HK-2 (cell line): ENCODE measurements around the gene IGFL2.
"Not testable (repeated sequence)": the region's sequence is repeated elsewhere in the genome, so short reads cannot be mapped to it uniquely, and the experiment has no call there.

Experiments
- DNase-seq: peaks from one replicate; pipeline ENCODE4 v3.0.0-alpha.2; 2018; ENCODE audit not compliant: unreplicated experiment

Gene IGFL2

DNA sequence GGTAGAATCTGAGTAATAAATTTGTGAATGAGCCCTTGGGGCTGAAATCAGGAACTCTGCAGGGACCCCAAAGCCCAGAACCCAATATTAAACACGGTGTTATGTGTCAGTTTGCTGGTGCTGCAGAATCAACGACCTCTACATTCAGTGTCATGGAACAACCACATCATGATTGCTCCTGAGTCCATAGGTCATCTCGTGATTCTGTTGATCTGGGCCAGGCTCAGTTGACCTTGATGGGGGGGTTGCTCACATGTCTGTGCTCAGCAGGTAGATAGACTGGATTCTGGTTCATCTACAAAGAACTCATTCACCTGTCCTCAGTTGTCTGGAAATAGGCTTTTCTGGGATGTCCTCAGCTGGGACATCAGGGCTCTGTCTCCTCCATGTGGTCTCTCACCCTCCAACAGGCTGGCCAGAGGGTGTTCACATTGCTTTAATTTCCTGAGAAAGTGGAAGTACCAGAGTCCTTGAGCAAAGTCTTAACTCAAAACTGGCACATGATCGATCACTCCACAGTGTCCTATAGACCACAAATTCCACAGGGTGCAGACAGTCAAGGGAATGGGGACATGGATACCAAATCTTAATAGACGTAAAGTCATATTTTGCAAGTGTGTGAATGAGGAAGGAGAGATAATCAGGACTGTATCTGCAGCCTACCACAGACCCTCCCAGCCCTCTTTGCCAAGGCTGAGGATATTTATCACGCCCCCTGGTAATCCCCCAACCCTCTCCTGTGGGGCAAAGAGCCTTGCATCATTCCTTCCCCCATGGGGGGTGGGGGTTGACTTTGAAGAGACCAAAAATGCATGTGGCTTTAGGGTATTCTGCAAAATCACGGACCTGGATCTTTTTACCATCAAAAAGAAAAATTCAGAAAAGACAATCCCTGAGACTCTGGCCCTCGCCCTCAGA is 42.2 kb downstream of the IGFL2 start:
- no peak for DNase-seq

DNA sequence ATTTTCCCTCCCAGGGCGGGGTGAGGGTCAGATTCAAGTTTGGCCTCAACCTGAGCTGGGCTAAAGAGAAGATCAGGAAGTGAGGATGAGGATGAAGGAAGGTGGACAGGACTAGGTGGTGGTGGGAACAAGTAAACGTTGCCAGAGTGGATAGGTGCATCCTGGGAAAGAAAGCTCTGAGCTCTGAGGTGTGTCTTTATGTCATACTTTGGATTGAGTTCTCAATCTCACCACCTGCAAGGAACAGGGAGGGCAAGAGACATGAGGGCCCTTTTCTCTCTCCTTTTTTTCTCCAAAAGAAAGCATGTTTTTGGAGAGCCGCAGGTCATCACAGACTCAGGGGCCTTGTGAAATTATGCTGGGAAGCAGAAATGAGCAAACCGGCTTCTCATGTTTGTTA is 43.3 kb downstream of the IGFL2 start:
- DNase-seq: no peak

DNA sequence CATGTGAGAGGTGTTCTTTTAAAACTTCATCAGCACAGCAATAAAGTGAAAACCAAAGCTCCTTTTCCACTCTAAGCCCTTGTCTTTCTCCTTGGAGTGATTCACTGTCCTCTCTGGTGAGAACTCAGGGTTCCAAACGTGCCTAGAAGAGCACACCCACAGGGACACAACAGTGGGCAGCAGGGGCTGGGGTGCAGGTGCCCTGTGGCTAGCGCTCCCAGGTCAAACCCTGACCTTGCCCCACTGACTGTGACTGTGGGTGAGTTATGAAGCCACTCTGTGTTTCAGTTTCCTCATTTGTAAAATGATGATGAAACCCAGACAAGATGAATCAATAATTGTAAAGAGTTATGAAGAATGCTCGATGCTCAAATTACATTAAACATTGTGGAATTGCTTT is 43.9 kb downstream of the IGFL2 start:
- no peak for DNase-seq

DNA sequence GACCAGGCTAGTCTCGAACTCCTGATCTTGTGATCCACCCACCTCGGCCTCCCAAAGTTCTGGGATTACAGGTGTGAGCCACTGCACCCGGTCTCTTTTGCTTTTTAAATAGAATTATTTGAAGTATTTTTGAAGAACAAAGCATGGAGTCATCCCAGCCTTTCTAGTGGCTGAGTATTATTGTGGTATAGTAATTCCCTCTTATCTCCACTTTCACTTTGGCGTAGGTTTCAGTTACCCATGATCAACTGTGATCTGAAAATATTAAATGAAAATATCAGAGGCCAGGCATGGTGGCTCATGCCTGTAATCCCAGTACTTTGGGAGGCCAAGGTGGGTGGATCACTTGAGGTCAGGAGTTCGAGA is 44.6 kb downstream of the IGFL2 start:
- not testable (repeated sequence) for DNase-seq

DNA sequence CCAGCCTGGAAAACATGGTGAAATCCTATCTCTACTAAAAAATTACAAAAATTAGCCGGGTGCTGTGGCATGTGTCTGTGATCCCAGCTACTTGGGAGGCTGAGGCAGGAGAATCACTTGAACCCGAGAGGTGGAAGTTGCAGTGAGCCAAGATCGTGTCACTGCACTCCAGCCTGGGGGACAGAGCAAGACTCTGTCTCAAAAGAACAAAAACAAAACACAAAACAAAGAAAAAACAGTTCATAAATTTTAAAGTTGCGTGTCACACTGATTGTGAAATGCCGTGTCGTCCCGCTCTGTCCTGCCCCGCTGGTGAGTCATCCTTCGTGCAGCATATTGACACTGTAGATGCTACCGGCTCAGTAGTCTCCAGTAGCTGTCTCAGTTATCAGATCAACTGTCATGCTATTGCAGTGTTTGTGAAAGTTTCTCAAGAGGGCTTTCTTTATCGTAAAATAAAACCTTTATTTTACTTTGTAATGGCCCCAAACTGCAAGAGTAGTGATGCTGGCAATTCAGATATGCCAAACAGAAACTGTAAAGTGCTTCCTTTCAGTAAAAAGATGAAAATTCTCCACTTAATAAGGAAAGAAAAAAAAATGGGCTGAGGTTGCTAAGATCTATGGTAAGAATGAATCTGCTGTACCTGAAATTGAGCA is 45.1 kb downstream of the IGFL2 start:
- DNase-seq: peak; percentile 25

DNA sequence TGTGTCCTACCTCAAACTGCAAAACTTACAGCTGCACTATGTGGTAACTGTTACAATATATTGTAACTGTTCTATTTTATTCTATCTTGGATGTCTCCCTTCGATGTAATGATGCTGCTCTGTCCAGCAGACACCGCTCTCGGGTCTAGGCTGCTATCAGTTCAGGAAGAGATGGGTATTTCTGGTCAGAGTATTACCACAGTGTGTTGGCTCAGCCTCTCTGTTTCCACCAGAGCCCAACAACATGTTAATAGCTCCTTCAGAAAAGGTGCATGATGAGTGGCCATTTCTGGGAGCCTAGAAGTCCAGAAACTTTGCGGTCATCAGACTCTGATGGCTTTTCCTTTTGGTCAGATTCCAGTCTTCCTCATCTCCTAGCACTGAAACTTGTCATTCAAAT is 45.6 kb downstream of the IGFL2 start:
- DNase-seq: no peak

DNA sequence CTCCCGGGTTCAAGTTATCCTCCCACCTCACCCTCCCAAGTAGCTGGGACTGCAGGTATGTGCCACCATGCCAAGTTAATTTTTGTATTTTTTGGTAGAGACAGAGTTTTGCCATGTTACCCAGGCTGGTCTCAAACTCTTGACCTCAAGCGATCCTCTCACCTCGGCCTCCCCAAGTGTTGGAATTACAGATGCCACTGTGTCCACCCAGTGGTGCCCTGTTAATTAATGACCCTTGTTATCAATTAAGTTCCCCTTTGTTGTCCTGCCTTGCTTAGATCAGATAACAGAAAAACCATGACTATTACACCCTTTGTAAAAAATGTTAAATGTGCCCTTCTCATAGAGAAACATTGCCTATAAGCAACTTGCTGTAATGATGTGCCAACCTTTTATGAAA is 47.1 kb downstream of the IGFL2 start:
- no peak for DNase-seq

DNA sequence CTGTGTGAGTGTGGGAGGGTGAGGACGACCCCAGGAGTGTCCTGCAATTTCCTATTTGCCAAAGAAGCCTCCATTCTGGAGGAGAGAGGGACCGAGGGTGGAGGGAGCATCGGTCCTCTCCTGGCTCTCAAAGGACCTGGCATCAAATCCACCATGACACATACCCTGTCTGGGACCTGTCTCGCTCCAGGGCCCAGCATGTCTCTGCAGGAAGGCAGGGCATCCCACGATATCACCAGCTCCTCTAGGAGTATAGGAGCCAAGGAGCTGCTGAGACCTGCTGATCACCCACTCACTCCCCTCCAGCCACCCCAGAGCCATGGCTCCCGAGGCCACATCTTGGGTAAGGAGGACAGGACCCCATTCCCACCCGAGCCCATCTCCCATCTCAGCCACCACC is 47.9 kb downstream of the IGFL2 start:
- DNase-seq: not testable (repeated sequence)

DNA sequence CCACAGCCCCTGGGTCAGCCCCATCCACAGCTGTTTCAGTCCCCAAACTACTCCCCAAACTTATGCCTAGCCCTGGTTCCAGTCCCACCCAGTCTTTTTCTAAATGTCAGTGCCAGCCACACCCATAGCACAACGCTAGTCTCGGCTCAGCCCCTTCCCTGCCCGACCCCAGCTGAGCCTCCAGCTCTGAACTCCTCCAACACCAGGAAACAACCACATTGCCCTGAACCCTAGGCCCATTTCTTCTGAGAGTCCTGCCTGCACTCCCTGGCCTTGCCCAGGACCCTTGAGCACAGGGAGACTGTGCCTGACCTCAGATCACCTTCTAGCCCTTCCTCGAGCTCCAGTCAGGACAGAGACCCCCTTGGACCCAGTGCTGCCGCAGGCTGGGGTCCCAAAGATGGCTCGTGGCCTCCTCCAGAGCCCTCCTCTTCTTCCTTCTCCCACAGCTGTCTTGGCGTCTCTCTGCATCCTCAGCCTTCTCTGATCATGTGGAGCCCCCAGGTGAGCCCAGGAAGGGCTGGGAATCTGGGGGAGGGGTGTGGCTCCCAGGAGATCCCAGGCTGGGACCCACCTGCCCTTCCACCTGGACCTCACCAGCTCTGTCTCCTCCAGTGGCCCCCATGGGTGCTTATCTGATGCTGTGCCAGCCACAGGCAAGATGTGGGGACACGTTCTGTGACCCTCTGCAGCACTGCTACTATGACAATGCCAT is 48.5 kb downstream of the IGFL2 start:
- DNase-seq: no peak

DNA sequence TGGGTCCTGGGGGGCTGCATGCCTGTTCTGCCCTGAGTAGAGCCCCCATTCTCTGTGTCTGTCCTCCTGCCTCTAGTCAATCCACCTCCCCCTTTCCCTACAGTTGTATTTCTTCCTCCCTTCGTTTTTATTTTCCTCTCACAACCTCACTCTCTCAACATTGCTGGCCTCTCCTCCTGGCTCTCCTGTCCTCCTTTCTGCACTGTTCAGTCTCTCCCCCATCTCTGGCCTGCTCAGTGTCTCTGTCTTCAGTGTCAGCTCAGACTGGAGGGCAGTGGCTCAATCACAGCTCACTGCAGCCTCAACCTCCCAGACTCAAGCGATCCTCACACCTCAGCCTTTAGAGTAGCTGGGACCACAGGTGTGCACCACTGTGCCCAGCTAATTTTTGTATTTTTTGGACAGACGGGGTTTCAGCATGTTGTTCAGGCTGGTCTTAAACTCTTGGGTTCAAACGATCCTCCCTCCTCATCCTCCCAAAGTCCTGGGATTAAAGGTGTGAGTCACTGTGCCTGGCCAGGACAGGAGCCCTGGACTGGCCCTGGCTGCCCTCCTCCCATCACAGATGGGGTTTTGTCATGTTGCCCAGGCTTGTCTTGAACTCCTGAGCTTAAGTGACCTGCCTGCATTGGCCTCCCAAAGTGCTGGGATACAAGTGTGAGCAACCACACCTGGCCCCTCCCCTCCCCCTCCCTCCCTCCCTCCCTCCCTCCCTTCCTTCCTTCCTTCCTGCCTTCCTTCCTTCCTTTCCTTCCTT is 49.5 kb downstream of the IGFL2 start:
- no peak for DNase-seq

DNA sequence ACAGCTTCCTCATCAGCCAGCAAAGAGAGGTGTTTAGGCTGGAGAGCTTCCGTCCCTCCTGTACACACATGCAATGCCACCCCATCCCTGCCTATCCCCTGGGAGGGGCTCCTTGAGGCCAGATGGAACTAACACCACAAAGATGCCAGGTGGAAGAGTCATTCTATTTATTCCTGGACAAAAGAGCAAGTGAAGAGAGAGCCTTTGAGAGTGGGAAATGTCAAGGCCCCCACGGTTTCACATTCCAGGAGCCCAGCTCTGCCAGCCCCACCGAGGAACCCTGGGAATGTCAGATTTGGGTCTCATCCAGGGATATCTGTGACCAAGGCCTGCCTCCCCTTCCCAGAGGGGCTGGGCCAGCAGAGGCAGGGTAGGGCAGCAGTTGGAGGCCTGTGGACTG is 50.7 kb downstream of the IGFL2 start:
- no peak for DNase-seq

DNA sequence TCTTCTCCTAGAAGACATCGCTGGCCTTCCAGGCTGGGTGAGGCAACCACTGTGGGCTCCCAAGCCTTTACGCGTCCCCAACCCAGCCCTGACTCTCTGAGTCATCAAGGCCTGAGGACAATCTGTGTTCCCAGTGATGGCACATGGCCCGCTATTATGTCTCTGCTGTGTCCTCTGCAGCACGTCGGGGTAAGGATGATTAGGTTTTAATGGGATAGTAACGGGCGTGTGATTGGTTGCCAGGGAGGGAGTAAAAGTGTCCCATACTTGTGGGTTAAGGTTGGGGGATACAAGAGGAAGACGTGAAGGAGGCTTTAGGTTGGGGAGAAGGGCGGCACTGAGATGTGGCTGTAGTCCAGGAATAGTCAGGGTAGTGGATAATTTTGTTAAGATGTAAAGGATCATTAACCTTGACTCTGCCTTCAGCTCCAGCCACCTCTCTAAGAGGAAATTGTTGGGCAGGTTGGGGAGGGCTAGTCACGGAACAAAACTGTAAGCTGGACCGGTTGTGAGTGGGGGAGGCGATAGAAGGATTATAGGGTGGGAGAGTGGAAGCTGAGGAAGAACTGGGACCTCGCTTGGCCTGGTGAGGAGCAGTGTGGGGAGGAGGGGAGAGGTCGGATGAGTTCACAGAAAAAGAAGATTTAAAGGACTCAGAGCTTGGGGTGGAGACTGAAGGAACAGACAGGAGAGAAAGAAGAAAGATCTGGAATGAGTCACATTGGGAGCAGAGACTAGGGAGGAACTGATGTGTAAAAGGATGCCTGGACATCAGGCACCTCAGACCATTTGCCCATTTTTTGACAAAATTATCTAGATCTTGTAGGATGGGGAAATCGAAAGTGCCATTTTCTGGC is 53.6 kb downstream of the IGFL2 start:
- no peak for DNase-seq

DNA sequence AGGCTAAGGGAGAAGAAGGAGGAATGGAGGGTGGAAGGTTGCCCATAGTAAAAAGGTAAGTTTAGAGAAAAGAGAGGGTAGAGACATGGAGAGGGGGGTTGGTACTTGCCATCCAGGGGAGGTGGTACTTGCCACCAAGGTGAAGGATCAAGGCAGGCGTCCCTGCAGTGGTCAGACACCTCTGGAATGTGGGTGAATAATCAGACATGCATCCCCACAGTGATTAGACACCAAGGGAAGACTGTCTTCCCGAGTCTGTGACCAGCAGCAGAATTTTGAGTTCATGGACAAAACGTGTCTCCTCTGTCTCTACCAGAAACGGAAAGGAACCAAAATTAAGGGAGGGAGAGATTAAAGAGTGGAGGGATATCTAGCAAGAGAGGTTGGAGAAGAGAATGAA is 54.4 kb downstream of the IGFL2 start:
- DNase-seq: no peak

DNA sequence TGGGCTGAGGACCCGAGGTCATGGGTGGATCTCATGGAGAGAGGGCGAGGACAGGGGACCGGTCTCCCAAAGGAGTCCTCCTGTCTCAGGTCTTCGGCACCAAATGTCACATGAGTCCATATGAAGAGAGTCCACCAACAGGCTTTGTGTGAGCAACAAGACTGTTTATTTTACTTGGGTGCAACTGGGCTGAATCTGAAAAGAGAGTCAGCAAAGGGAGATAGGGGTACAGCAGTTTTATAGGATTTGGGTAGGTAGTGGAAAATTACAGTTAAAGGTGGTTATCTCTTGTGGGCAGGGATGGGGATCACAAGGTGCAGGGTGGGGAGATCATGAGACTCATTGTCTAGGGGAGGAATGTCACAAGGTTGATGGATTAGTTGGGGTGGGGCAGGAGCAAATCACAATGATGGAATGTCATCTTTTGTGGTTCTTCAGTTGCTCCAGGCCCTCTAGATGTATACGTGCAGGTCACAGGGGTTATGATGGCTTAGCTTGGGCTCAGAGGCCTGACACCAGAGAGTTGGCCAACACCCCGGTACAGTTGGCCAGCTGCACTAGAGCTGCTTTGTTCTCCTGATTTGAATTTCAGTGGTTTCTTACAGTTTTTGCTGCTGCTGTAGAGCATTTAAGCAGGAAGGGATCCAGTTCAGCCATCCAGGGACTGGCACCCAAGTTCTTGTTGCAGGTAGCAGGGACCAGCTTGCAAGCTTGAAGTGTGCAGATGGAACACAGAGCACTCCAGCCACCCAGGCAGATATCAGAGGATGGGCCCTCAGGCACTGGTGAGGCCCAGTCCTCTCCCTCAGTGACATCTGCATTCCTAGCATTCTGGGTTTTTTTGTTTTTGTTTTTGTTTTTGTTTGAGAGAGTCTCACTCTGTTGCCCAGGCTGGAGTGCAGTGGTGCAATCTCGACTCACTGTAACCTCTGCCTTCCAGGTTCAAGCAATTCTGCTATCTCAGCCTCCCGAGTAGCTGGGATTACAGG is 55.1 kb downstream of the IGFL2 start:
- DNase-seq: no peak

DNA sequence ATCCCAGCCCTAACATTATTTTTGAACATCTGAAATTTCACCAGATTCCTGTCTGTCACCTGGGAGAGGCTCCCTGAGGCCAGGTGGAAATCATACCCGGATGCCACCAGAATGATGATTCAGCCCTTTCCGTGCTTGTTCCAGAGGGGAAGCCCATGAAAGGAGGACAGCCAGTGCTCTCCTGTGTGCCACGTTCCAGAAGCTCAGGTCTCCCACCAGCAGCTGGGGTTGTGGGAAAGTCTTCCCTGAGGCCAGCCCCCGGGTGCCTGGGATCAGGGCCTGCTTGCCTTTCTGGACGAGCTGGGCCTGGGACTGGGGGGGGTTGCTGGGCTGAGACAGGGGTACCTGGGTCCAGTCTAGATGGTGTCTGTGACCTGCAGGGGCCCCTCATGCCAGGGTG is 56.0 kb downstream of the IGFL2 start:
- no peak for DNase-seq

DNA sequence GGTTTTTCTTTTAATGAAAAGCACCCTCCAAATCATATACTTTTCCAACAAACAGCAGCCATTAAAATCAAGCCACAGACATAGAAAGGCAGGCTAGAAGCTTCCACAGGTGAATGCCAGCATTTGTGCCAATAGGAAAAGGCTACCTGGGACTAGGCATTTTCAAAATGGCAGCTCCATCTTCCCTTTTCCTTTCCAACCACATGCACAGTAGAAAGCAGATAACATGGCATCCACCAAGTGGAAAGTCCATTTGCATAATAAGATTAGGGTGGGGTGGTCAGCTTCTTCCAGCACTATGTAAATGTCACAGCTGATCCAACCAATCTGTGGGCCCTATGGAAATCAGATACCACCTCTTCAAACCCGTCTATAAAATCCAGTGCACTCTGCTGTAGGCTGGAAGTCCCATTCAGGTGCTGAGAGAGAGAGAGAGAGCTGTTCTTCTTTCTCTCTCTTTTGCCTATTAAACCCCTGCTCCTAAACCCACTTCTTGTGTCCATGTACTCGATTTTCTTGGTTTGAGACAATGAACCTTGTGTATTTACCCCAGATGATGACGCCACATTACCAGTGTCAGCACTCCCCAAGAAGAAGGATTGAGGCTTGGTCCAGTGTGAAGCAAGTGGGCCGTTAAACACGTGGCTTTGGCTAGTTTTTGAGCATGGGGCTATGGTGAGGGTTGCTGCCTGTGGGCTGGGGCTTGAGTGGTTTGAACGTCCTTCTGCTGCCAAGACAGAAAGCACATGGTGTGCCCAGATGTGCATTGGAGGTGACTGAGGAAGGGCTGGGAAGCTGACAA is 57.3 kb downstream of the IGFL2 start:
- DNase-seq: no peak

DNA sequence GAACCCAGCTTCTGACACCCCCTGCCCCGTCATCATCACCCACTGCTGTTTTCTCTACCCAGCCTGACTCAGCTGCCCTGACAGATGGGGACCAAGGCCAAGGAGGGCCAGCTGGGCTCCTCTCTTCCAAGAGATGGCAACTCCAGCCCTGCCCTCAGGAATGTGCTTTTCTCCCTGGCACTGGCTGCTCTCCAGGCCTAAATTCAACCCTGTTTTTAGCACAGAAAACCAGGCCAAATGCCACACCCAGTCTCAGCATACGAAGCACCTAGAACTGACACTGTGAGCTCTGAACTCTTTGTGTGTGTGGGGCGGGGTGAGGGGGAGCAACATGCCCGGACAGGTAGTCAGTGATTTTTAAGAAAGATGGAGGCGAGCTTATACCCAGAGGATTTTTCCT is 58.1 kb downstream of the IGFL2 start:
- DNase-seq: no peak

DNA sequence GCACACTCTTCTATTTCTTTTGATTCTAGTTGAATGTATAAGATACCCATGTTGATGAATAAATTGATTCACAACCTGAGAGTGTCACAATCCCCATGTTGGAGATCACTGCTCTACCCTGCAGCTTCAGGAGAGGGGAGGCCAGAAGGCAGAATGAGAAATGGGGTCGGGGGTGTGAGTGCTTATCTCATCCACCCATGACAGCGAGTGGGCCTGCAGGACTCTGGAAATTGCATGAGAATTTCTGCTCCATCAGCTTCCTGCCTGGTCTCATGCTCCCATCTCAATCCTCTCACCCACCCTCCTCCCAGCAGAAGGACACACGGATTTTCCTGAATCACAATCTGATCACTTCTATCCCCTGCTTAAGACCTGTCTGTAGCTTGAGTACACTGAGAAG is 58.6 kb downstream of the IGFL2 start:
- DNase-seq: no peak

DNA sequence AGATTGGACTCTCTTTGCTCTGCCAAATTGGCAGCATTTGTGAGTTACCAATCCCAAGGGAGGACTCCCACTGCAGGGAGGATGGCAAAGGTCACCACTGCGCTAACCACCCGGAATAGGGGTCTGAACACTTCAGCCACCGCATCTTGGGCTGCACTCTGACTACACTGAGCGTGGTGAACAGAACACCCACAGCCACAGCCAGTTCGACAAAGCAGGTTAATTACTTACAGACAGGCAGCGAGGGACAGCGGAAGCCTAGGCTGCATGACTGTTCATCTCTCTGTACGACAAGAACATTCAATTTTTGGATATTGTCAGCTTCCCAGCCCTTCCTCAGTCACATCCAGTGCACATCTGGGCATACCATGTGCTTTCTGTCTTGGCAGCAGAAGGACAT is 59.8 kb downstream of the IGFL2 start:
- not testable (repeated sequence) for DNase-seq
